Astrocyte of the spinal cord (primary cell): ENCODE measurements around the gene FSD1.

Experiments used
- DNase-seq: peaks from one replicate; pipeline ENCODE4 v3.0.0; 2011; ENCODE audit warnings: low read depth, low spot score
- H3K4me3 ChIP-seq: 2 replicates; pipeline ENCODE4 v1.5.1; 2011; ENCODE audit warnings: low read depth, mild to moderate bottlenecking, low read length, moderate library complexity
- in situ Hi-C: cut with HindIII; loops from 2 replicates; pipeline ENCODE4 v1.10.0; 2017; ENCODE audit warnings: low sequenced_read_pairs
- TF ChIP-seq, protein P1 (sequence below): IDR thresholded peaks from 2 replicates; pipeline ENCODE4 v1.5.1; 2012; ENCODE audit warnings: low read depth, mild to moderate bottlenecking, low read length, inconsistent platforms

FSD1 gene

DNA sequence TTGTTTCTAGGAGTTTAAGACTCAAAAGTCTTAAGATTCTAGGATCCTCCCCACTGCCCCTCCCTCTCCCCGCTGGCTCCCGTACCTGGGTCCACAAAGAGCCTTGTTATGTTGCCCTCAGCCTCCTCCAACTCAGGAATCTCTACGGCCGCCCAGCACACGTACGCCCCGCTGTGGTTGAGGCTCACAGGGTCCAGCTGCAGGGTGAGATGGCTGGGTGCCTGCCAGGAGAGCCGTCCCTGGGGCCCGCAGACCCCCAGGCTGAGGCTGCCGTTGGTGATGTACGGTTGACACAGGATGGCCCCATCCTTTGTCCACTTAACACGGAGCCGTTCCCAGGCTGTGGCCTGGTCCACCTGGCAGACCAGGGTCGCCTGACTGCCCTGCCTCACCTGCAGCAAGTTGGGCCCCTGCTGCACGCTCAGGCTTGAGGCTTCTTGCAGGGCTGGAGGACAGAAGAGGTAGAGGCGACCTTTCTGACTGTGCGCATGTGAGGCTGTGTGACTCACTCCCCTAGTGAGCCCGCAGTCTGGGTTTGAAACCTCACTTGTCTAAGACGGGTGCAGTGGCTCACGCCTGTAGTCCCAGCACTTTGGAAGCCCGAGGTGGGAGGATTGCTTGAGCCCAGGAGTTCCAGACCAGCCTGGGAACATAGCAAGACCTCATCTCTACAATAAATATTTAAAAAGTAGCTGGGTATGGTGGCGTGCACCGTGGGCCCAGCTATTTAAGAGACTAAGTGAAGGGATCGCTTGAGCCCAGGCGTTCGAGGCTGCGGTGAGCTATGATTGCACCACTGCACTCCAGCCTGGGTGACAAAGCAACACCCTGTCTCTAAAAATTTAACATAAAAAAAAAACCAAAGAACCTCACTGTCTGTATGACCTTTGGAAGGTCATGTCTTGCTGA, 6.2 kb upstream of the FSD1 start:
- DNase-seq, result no peak
- H3K4me3 ChIP-seq, result no peak overlapping the region
- TF ChIP-seq, protein P1, sequence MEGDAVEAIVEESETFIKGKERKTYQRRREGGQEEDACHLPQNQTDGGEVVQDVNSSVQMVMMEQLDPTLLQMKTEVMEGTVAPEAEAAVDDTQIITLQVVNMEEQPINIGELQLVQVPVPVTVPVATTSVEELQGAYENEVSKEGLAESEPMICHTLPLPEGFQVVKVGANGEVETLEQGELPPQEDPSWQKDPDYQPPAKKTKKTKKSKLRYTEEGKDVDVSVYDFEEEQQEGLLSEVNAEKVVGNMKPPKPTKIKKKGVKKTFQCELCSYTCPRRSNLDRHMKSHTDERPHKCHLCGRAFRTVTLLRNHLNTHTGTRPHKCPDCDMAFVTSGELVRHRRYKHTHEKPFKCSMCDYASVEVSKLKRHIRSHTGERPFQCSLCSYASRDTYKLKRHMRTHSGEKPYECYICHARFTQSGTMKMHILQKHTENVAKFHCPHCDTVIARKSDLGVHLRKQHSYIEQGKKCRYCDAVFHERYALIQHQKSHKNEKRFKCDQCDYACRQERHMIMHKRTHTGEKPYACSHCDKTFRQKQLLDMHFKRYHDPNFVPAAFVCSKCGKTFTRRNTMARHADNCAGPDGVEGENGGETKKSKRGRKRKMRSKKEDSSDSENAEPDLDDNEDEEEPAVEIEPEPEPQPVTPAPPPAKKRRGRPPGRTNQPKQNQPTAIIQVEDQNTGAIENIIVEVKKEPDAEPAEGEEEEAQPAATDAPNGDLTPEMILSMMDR, result no peak
- in situ Hi-C loops, result no loop called here

DNA sequence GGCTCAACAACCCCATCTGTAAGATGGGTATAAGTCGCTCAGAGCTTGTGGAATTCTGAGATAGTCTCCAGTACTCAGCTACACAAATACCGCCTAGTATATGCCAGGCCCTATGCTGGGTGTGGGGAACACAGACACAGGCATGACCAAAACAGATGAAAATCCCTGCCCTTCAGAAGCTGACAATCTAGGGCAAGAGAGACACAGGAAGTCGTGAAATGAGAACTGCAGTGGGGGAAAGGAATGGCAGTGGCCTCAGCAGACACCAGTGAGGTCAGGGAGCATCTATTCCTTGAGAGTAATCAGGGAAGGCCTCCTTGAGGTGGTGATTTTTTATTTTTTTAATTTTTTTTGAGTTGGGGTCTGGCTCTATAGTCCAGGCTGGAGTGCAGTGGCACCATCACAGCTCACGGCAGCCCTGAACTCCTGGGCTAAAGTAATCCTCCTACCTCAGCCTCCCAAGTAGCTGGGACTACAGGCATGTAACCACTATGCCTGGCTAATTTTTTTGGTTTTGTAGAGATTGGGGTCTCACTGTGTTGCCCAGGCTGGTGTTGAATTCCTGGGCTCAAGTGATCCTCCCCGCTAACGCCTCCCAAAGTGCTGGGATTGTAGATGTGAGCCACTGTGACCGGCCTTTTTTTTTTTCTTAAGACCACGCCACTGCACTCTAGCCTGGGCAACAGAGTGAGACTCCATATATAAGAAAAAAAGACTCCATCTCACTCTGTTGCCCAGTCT, 5.4 kb upstream of the FSD1 start:
- no peak for DNase-seq
- no peak overlapping the region for H3K4me3 ChIP-seq
- TF ChIP-seq, protein P1, result no peak
- in situ Hi-C loops, result no loop called here

DNA sequence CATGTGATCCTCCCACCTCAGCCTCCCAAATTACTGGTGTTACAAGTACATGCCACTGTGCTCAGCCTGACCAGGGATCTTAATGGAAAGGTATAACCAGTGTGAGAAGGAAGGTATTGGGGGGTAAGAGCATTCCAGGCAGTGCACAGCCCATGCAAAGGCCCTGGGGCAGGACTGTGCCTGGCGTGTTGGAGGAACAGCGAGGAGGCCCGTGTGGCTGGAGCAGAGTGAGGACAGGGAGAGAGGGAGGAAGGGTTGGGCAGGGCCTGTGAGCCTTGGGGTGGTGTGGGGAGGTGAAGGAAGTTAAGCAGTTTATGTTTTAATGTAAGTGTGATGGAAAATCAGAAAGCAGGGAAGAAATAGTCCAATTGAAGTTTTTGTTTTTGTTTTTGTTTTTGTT, 3.8 kb upstream of the FSD1 start:
- TF ChIP-seq, protein P1, result no peak
- H3K4me3 ChIP-seq, result no peak overlapping the region
- in situ Hi-C loops, result no loop called here
- no peak for DNase-seq

DNA sequence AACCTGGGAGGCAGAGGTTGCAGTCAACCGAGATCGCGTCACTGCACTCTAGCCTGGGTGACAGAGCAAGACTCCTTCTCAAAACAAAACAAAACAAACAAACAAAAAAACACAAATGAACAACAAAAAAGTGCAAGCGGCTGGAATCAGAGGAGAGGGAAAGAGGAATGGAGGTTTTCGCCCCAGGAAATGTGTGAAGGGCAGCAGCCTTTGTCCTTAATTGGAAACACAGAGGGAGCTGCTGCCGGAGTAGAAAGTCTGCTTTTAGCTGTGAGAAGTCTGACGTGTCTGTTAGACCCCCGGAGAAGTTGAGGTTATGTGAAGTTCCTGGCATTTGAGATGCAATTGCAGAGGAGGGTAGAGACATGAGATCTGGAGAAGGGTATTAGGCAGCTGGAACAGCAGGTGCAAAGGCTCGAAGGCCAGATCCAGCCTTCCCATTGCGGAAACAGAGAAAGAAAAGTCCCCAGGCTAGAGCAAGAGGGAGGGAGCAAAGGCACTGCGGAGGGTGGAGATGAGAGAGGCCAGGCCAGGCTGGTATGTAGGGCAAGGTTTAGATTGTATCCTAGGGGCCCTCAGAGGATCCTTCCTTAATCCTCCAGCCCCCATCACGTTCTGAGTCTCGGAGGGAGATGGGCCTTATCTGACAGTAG, 2.7 kb upstream of the FSD1 start:
- TF ChIP-seq, protein P1, result no peak
- DNase-seq, result no peak
- in situ Hi-C loops, result no loop called here
- no peak overlapping the region for H3K4me3 ChIP-seq

DNA sequence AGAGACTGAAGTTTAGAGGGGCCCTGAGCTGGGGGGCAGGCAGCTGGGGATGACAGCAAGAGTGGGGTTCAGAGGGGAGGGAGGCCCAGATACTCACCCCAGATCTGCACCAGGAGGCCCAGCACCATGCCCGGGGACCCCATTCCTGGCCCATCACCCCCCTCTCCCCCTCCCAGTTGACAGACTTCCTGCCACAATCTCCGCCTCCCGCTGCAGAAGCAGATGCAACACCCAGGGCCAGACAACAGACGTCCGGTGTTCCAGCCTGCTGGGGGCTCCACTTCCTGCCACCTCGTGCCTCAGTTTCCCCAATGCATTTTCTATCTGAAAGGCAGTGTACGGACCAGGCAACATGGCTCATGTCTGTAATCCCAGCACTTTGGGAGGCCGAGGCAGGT, 2.2 kb upstream of the FSD1 start, which contains the start of gene TMIGD2:
TSS of gene TMIGD2 (minus strand) at position 147 of the 398 bp plus-strand sequence. CDS start at position 143, 4 bp downstream.
- no peak for DNase-seq
- in situ Hi-C loops, result no loop called here
- H3K4me3 ChIP-seq, result no peak within 1 kb of the TSS
- TF ChIP-seq, protein P1, result no peak

DNA sequence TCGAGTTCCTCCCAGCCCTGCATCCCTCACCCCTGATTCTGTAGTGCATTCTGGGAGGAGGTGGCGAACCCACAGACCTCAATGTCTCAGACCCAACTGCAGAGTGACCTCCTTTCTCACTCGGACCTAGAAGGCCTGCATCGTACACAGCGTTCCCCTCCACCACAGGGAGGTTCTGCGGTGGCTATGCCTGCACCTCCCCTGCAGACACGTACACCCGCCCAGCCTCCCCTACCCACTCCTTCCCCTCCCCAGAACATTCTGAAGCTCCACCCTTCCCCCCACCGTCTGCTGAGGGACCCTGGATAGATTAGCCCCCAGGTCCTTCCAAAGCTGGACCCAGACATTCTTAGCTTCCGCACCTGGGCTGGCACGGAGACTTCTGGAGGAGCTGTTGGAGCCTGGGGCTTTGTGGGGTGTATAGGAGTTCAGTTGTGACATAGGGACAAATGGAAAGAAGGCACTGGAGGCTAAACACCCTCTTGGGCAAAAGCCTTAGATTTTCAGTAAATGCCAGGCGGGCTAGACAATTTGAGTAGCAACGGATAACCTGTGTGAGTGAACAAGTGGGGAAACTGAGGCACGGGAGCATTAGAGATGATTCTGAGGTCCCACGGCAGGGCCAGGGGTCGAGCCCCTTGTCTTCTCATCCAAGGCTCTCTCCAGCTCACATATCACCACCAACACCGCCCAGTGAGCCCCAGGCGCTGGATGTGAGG, 420 bp upstream of the FSD1 start:
- H3K4me3 ChIP-seq, result peak overlapping the region; percentile 47
- in situ Hi-C loops, result no loop called here
- DNase-seq, result no peak
- TF ChIP-seq, protein P1, result no peak
